ENCODE measurements around the gene NAALADL2.
"Not testable (repeated sequence)": the region's sequence is repeated elsewhere in the genome, so short reads cannot be mapped to it uniquely, and the experiment has no call there.

Gene NAALADL2

DNA sequence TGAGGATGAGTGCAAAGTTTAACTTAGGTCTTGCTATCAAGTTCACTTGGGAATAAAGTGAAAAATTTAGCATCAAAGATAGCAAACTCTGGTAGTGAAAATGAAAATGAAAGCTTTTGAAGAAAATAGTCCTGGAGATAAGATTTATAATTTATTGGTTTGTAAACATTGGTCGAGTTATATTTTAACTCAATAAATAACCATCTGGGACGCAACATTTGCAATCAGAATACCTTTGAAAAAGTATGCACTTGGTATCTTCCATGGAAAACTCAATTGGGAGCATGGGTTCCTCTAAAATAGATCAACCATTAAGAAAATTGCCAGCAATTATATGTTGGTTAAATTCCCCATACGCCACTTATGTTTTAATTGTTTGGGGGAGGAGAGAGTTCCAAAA, 209.5 kb downstream of the NAALADL2 start:
- DNase-seq (ENCODE audit: low read depth) = no peak
- no peak overlapping the region for H3K4me3 ChIP-seq (ENCODE audit: control insufficient read depth, low read depth, low read length)
- TF ChIP-seq, protein P1, sequence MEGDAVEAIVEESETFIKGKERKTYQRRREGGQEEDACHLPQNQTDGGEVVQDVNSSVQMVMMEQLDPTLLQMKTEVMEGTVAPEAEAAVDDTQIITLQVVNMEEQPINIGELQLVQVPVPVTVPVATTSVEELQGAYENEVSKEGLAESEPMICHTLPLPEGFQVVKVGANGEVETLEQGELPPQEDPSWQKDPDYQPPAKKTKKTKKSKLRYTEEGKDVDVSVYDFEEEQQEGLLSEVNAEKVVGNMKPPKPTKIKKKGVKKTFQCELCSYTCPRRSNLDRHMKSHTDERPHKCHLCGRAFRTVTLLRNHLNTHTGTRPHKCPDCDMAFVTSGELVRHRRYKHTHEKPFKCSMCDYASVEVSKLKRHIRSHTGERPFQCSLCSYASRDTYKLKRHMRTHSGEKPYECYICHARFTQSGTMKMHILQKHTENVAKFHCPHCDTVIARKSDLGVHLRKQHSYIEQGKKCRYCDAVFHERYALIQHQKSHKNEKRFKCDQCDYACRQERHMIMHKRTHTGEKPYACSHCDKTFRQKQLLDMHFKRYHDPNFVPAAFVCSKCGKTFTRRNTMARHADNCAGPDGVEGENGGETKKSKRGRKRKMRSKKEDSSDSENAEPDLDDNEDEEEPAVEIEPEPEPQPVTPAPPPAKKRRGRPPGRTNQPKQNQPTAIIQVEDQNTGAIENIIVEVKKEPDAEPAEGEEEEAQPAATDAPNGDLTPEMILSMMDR (conservative IDR thresholded peaks at IDR 0.05; ENCODE audit: control insufficient read depth, insufficient read depth, low read depth, low read length) = no peak

DNA sequence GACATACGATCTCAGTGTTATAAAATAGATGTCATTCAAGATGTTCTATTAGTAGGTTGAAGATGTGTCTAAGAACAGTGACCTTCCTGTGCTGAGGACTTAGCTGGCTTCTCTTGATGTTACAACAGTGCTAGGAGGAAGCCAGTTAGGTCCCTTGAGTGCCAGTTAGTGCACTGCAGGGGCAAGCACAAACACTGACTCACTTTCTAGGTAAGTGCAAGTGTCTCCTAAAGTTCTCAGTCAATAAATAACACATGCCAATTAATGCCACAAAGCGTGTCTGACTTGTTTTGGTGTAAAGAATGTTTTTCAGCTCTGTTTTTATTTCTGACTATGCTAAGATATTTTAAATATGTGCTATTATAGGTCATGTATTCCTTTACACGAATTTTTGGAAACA, 211.8 kb downstream of the NAALADL2 start:
- DNase-seq (ENCODE audit: low read depth) = peak; percentile 6
- TF ChIP-seq, protein P1 (conservative IDR thresholded peaks at IDR 0.05; ENCODE audit: control insufficient read depth, insufficient read depth, low read depth, low read length) = no peak
- no peak overlapping the region for H3K4me3 ChIP-seq (ENCODE audit: control insufficient read depth, low read depth, low read length)

DNA sequence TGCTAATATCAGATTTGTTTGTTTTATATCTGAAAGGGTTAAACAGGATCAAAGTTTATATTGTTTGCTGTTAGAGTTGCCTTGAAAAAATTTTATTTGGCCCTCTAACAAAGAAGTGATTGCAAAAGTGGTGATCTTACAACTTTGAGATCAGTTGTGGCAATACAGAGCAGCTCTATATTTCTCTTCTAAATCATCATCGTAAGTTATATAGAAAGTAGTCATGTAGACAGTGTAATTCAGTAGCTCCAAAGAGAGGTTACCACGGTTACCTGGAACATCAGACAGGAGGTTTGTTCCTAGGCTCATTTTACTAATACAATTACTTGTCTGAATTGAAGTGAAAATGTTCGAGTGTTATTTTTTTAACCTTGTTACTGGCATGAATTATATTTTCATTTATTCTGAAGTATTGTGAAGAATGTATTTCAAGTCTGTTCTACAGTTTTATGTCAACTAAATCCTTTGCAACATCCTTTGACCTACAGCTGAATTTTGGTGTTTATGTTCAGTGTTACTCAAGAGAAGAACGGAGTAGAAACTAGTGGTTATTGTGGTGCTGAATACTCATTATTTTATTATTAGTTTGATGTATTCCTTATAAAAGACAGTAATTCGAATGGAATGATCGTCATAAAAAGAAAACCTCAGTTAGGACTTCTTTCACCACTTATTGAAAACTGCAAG, 214.2 kb downstream of the NAALADL2 start:
- TF ChIP-seq, protein P1 (conservative IDR thresholded peaks at IDR 0.05; ENCODE audit: control insufficient read depth, insufficient read depth, low read depth, low read length) = no peak
- peak; percentile 68 for DNase-seq (ENCODE audit: low read depth)
- no peak overlapping the region for H3K4me3 ChIP-seq (ENCODE audit: control insufficient read depth, low read depth, low read length)

DNA sequence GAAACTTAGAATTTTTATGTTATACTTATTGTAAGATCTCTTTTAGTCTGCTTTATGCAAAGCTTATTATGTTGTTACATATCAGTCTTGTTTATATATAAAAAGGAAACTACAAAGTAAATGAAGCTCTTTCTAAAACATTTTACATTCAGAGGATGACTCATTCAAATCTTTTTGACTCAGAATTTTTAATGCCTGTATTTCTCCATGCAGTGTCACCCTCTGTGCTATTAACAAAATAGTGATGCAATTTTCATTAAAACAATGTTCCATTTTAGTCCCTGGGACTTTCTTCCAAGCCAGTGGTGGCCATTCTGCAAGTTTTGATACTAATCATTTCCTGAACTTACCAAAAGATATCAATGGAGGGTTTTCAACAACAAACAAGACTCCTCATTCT, 216.1 kb downstream of the NAALADL2 start:
- no peak overlapping the region for H3K4me3 ChIP-seq (ENCODE audit: control insufficient read depth, low read depth, low read length)
- TF ChIP-seq, protein P1 (conservative IDR thresholded peaks at IDR 0.05; ENCODE audit: control insufficient read depth, insufficient read depth, low read depth, low read length) = no peak
- peak; percentile 39 for DNase-seq (ENCODE audit: low read depth)

DNA sequence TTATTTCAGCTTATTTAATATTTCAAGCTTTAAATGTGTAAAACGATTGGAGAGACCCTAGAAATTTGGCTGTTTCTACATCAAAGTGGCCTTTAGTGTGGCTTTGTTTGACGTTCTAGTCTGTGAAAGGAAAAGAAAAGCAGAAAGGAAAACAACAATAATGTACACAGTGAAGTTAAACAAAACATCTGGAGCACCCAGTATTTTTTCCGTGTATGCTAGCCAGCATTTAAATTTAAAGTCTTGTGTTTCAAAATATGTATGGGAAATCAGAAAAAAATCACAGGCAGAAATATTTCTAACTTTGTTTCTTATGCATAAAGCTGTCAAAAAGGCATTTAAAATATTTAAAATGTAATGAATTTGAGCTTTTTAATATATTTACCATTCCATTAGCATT, 218.1 kb downstream of the NAALADL2 start:
- H3K4me3 ChIP-seq (ENCODE audit: control insufficient read depth, low read depth, low read length) = no peak overlapping the region
- DNase-seq (ENCODE audit: low read depth) = no peak
- TF ChIP-seq, protein P1 (conservative IDR thresholded peaks at IDR 0.05; ENCODE audit: control insufficient read depth, insufficient read depth, low read depth, low read length) = no peak

DNA sequence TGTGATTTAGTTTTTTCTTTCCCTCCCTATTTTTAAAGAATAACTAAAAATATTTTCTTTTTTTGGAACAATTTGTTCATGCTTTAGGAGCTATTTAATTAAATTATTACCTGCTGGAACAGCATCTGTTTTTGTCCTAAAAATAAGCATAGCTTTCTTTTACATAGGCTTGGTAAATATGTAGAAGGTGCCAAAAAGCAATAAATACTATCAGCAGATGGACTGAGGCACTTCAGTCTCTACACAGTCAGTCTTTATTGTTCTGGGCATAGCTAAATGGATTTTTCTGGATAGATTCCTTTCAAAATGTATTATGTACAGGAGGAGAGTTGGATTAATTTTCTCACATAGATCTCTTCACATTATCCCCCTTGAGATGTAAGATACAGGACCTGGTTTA, 223.5 kb downstream of the NAALADL2 start:
- no peak for DNase-seq (ENCODE audit: low read depth)

DNA sequence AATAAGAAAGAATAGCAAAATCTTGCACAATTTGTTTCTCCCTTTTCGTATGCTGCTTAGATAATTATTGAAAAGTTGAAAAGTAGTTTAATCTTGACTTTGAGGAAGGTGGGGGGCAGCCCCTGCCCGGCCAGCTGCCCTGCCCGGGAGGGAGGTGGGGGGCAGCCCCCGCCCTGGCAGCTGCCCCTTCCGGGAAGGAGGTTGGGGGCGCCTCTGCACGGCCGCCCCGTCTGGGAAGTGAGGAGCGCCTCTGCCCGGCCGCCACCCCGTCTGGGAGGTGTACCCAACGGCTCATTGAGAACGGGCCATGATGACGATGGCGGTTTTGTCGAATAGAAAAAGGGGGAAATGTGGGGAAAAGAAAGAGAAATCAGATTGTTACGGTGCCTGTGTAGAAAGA, 228.0 kb downstream of the NAALADL2 start:
- not testable (repeated sequence) for H3K4me3 ChIP-seq (ENCODE audit: control insufficient read depth, low read depth, low read length); DNase-seq (ENCODE audit: low read depth)

More for the DNA sequence above, 223.5 kb downstream of the NAALADL2 start:
- TF ChIP-seq, protein P1 (conservative IDR thresholded peaks at IDR 0.05; ENCODE audit: control insufficient read depth, insufficient read depth, low read depth, low read length) = no peak
- H3K4me3 ChIP-seq (ENCODE audit: control insufficient read depth, low read depth, low read length) = no peak overlapping the region

Measured in fibroblast of mammary gland (primary cell).